Keratinocyte (primary cell): Measurements from ENCODE around the gene SPECC1L. TPM values are rescaled to one million over a fixed set of nuclear protein-coding genes. Genes with fewer than 3 reads are reported as not detected.
A peak's percentile ranks its signal among the peaks of the same experiment; 100 is the strongest.

ENCODE experiments used
- DNase-seq: peaks from one replicate; pipeline ENCODE4 v3.0.0-alpha.2; 2011; ENCODE audit warnings: low read depth, missing footprints, low spot score
- FAIRE-seq: peaks from 2 replicates; lab custom pipeline; 2011; peaks lifted over from hg19 to GRCh38; lab: Jason Lieb, UNC
- H2AFZ ChIP-seq: 2 replicates; pipeline ENCODE4 v1.6.0; 2012; ENCODE audit warnings: low read length, control low read depth, inconsistent platforms; ENCODE audit not compliant: control insufficient read depth
- H3K27ac ChIP-seq: 2 replicates; pipeline ENCODE4 v1.5.1; 2011; ENCODE audit warnings: low read length; ENCODE audit not compliant: control insufficient read depth, insufficient read depth
- H3K27me3 ChIP-seq: 3 replicates; pipeline ENCODE4 v1.6.0; 2011; ENCODE audit warnings: low read length; ENCODE audit not compliant: control insufficient read depth, insufficient read depth; ENCODE audit errors: extremely low read depth
- H3K36me3 ChIP-seq, 2 experiments: 2 replicates in 1 of 2; 3 replicates in 1 of 2; pipeline ENCODE4 v1.5.1; 2011; ENCODE audit warnings: low read length in 2 of 2, mild to moderate bottlenecking in 1 of 2; ENCODE audit not compliant: control insufficient read depth in 2 of 2, insufficient read depth in 2 of 2; ENCODE audit errors: extremely low read depth in 1 of 2
- H3K4me1 ChIP-seq: 3 replicates; pipeline ENCODE4 v1.5.1; 2011; ENCODE audit warnings: low read length; ENCODE audit not compliant: control insufficient read depth, insufficient read depth; ENCODE audit errors: extremely low read depth
- H3K4me2 ChIP-seq: 3 replicates; pipeline ENCODE4 v1.6.0; 2011; ENCODE audit warnings: low read depth, low read length; ENCODE audit not compliant: control insufficient read depth, insufficient read depth; ENCODE audit errors: extremely low read depth
- H3K4me3 ChIP-seq, 3 experiments: fragments of 200-600 bp in 1 of 3; sonication (generic) in 1 of 3; 2 replicates in 2 of 3; 3 replicates in 1 of 3; pipeline ENCODE4 v1.5.1; 2011 to 2016; ENCODE audit warnings: low read length in 3 of 3, mild to moderate bottlenecking in 3 of 3, control low read depth in 2 of 3, inconsistent platforms in 1 of 3, low read depth in 1 of 3, mixed read lengths in 1 of 3, mixed run types in 1 of 3, moderate library complexity in 1 of 3; ENCODE audit not compliant: control insufficient read depth in 2 of 3, insufficient read depth in 2 of 3; ENCODE audit errors: extremely low read depth in 1 of 3
- H3K79me2 ChIP-seq: 2 replicates; pipeline ENCODE4 v1.6.0; 2012; ENCODE audit warnings: low read length; ENCODE audit not compliant: control insufficient read depth, insufficient read depth
- H3K9ac ChIP-seq: 3 replicates; pipeline ENCODE4 v1.6.0; 2011; ENCODE audit warnings: low read length; ENCODE audit not compliant: control insufficient read depth, insufficient read depth; ENCODE audit errors: extremely low read depth
- H3K9me1 ChIP-seq: 3 replicates; pipeline ENCODE4 v1.6.0; 2011; ENCODE audit warnings: low read length; ENCODE audit not compliant: control insufficient read depth, insufficient read depth; ENCODE audit errors: extremely low read depth
- H3K9me3 ChIP-seq: 2 replicates; pipeline ENCODE4 v1.5.1; 2012; ENCODE audit warnings: low read depth, low read length; ENCODE audit not compliant: control insufficient read depth
- H4K20me1 ChIP-seq: 3 replicates; pipeline ENCODE4 v1.6.0; 2011; ENCODE audit warnings: low read length; ENCODE audit not compliant: control insufficient read depth, insufficient read depth; ENCODE audit errors: extremely low read depth
- EZH2 ChIP-seq: IDR thresholded peaks from one replicate; pipeline ENCODE4 v1.6.1; 2012; ENCODE audit warnings: inconsistent platforms, mild to moderate bottlenecking, low read length, moderate library complexity
- dilution Hi-C: fragments of 300-500 bp; cut with MboI; formaldehyde crosslinking; loops from one replicate; pipeline ENCODE4 v1.7.0; 2020; ENCODE audit warnings: low sequenced_read_pairs; ENCODE audit not compliant: extremely low pct_ligation_motif_present
- polyA plus RNA-seq, 5 experiments: library from polyadenylated mRNA; depleted of rRNA in 3 of 5; stranded (reverse) in 3 of 5; stranded (forward) in 1 of 5; unstranded in 1 of 5; fragments of >200 nt; gene quantifications; 1 replicate in 1 of 5; 2 replicates in 3 of 5; 3 replicates in 1 of 5; pipeline versions ENCODE4 v1.2.1 to v1.2.3, GENCODE V29; 2011 to 2012; ENCODE audit warnings: missing spikeins in 2 of 5, low read depth in 1 of 5, low replicate concordance in 1 of 5
- TF ChIP-seq, protein P1 (sequence below), 3 experiments: IDR thresholded peaks in 1 of 3; conservative IDR thresholded peaks in 1 of 3; optimal IDR thresholded peaks in 1 of 3; 2 replicates in 2 of 3; 3 replicates in 1 of 3; pipeline versions ENCODE3 to v1.5.1; 2011; ENCODE audit warnings: low read length in 3 of 3, mild to moderate bottlenecking in 3 of 3, moderate library complexity in 2 of 3, control low read depth in 1 of 3, inconsistent platforms in 1 of 3; ENCODE audit not compliant: insufficient read depth in 2 of 3; ENCODE audit errors: extremely low read depth in 1 of 3

SPECC1L gene
- polyA plus RNA-seq, 1 donor (not counting 4 experiments of a cell fraction or from before 2014, with no cell fraction given) = 19.3 TPM

DNA sequence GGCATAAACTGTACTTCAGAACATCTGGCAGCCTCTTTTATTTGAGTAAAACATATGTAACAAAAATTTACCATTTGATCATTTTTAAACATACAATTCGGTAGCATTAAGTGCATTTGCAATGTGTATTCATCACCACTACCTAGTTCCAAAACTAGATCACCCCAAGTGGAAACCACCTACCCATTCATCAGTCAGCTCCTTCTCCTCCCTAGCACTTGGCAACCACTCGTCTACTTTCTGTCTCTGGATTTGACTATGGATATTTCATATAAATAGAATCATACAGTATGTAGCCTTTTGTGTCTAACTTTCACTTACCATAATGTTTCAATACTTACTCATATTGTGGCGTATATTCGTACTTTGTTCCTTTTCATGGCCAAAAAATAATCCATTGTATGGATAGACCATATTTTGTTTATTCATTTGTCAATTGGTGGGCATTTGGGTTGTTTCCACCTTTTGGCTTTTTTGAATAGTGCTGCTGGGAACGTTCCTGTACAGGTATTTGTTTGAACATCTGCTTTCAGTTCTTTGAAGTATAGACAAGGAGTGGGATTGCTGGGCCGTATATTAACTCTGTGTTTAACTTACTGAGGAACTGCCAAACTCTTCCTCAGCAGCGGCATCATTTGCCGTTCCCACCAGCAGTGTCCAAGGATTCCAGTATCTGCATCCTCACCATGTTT lies 129.5 kb downstream of the SPECC1L start:
- H3K36me3 ChIP-seq = peaks cover 10 to 35% of the 10 kb centered on the region in 2 experiments
- peaks cover 7% of the 10 kb centered on the region for H4K20me1 ChIP-seq
- no peak overlapping the region for H3K4me2 ChIP-seq
- no peak overlapping the region for H3K27ac ChIP-seq
- H3K9ac ChIP-seq = no peak overlapping the region
- no peaks in the 10 kb centered on the region for H3K27me3 ChIP-seq
- H2AFZ ChIP-seq = no peak overlapping the region
- no peaks in the 10 kb centered on the region for H3K79me2 ChIP-seq
- FAIRE-seq = no peak
- H3K4me1 ChIP-seq = peaks cover 13% of the 10 kb centered on the region
- no peaks in the 10 kb centered on the region for H3K9me3 ChIP-seq
- dilution Hi-C loops = no loop called here
- TF ChIP-seq, protein P1, sequence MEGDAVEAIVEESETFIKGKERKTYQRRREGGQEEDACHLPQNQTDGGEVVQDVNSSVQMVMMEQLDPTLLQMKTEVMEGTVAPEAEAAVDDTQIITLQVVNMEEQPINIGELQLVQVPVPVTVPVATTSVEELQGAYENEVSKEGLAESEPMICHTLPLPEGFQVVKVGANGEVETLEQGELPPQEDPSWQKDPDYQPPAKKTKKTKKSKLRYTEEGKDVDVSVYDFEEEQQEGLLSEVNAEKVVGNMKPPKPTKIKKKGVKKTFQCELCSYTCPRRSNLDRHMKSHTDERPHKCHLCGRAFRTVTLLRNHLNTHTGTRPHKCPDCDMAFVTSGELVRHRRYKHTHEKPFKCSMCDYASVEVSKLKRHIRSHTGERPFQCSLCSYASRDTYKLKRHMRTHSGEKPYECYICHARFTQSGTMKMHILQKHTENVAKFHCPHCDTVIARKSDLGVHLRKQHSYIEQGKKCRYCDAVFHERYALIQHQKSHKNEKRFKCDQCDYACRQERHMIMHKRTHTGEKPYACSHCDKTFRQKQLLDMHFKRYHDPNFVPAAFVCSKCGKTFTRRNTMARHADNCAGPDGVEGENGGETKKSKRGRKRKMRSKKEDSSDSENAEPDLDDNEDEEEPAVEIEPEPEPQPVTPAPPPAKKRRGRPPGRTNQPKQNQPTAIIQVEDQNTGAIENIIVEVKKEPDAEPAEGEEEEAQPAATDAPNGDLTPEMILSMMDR (optimal IDR thresholded peaks at IDR 0.05 in 1 of 3, IDR thresholded peaks at IDR 0.05 in 1 of 3, conservative IDR thresholded peaks at IDR 0.05 in 1 of 3; ENCODE audit: extremely low read depth in 1 of 3, insufficient read depth in 2 of 3, low read length in 3 of 3) = no peak
- no peak for TF ChIP-seq EZH2
- H3K9me1 ChIP-seq = peaks cover 2% of the 10 kb centered on the region
- H3K4me3 ChIP-seq = no peak overlapping the region
- DNase-seq = no peak

DNA sequence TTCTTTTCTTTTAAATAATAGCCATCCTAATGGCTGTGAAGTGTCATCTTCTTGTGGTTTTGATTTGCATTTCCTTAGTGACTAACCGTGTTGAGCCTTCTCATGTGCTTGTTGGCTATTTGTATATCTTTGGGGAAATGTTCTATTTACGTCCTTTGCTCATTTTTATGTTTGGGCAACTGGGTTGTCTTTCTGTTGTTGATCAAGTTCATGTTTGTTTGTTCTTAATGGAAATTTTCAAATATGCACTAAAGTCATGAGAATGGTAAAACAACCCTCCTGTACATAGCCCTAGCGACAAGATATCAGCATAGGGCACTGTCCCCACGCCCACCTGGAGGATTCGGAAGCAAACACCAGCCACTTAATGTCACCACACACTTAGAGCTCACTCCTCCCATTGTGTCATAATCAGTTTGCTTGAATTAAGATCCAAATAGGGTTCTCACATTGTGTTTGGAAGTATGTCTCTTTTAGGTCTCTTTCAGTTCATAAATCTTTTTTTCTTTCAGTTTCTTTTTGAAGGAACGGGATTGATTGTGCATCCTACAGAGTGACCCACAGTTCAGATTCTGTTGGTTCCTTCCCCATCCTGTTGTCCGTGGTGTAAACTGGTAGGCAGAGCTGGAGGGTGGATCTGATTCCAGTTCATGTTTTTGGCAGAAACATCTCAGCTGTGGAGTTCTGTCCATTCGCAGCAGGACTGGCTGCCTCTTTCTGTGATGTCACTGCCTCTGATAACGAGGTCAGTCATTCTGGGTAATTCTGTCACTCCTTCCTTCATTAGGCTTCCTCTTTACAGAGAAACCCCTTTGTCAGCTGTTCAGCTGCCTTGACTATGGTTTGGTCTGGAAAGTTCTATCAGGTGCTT lies 130.3 kb downstream of the SPECC1L start:
- Histone ChIP-seq H3K9me1 (peaks cover 2% of the 10 kb centered on the region), H3K9ac (no peak overlapping the region), H3K36me3 (peaks cover 12 to 39% of the 10 kb centered on the region in 2 experiments), H3K27ac (no peak overlapping the region), H3K4me2 (no peak overlapping the region), H4K20me1 (peaks cover 7% of the 10 kb centered on the region), H3K79me2 (no peaks in the 10 kb centered on the region), H3K27me3 (no peaks in the 10 kb centered on the region), H3K4me3 (no peak overlapping the region), H2AFZ (no peak overlapping the region), H3K9me3 (no peaks in the 10 kb centered on the region), H3K4me1 (peaks cover 13% of the 10 kb centered on the region)
- dilution Hi-C loops = no loop called here
- FAIRE-seq (peak; percentile 52), DNase-seq (no peak)
- no peak for TF ChIP-seq EZH2
- TF ChIP-seq, protein P1 (optimal IDR thresholded peaks at IDR 0.05 in 1 of 3, IDR thresholded peaks at IDR 0.05 in 1 of 3, conservative IDR thresholded peaks at IDR 0.05 in 1 of 3; ENCODE audit: extremely low read depth in 1 of 3, insufficient read depth in 2 of 3, low read length in 3 of 3) = no peak
